Neuronal stem cell (in vitro differentiated cells): Measurements from ENCODE around the gene ZNF597.

ENCODE experiments used
- DNase-seq: peaks from one replicate; pipeline ENCODE4 v3.0.0-alpha.2; 2013; ENCODE audit warnings: low spot score
- H2AFZ ChIP-seq: one replicate; pipeline ENCODE4 v1.6.1; 2013; ENCODE audit warnings: mild to moderate bottlenecking, low read length, inconsistent platforms
- H2AK5ac ChIP-seq: 2 replicates; pipeline ENCODE4 v1.6.1; 2013; ENCODE audit warnings: low read depth, mild to moderate bottlenecking, inconsistent platforms, low read length, moderate library complexity, mixed read lengths
- H2BK120ac ChIP-seq: 2 replicates; pipeline ENCODE4 v1.6.1; 2013; ENCODE audit warnings: low read depth, mild to moderate bottlenecking, inconsistent platforms, low read length, moderate library complexity, mixed read lengths
- H2BK12ac ChIP-seq: one replicate; pipeline ENCODE4 v1.6.1; 2013; ENCODE audit warnings: low read length, inconsistent platforms
- H2BK15ac ChIP-seq: 2 replicates; pipeline ENCODE4 v1.6.1; 2013; ENCODE audit warnings: mild to moderate bottlenecking, low read length, inconsistent platforms, mixed read lengths
- H2BK5ac ChIP-seq: one replicate; pipeline ENCODE4 v1.6.1; 2013; ENCODE audit warnings: inconsistent platforms, mild to moderate bottlenecking, low read length, moderate library complexity
- H3K14ac ChIP-seq: one replicate; pipeline ENCODE4 v1.6.1; 2013; ENCODE audit warnings: low read length, inconsistent platforms
- H3K18ac ChIP-seq: 2 replicates; pipeline ENCODE4 v1.6.1; 2013; ENCODE audit warnings: low read length, inconsistent platforms
- H3K23ac ChIP-seq: 2 replicates; pipeline ENCODE4 v1.6.1; 2013; ENCODE audit warnings: low read depth, mild to moderate bottlenecking, mixed read lengths, low read length, inconsistent platforms; ENCODE audit not compliant: poor library complexity
- H3K27ac ChIP-seq: replicated peaks from 3 replicates; pipeline ENCODE4 v1.5.1; 2013; ENCODE audit warnings: low read length, inconsistent platforms
- H3K27me3 ChIP-seq, 3 experiments: 2 replicates each; pipeline ENCODE4 v1.6.1; 2013; ENCODE audit warnings: low read length in 3 of 3, mild to moderate bottlenecking in 2 of 3, inconsistent platforms in 1 of 3, low read depth in 1 of 3, mixed read lengths in 1 of 3, moderate library complexity in 1 of 3; ENCODE audit not compliant: control insufficient read depth in 3 of 3, insufficient read depth in 3 of 3
- H3K36me3 ChIP-seq, 2 donors: replicated peaks in 1 of 2; 2 replicates each; pipeline ENCODE4 v1.6.1; 2013; ENCODE audit warnings: low read length in 2 of 2; ENCODE audit not compliant: control insufficient read depth in 2 of 2, insufficient read depth in 2 of 2
- H3K4ac ChIP-seq: 2 replicates; pipeline ENCODE4 v1.6.1; 2013; ENCODE audit warnings: inconsistent platforms, mild to moderate bottlenecking, low read length, moderate library complexity
- H3K4me1 ChIP-seq, 2 donors: 1 replicate in 1 of 2; 2 replicates in 1 of 2; pipeline ENCODE4 v1.6.1; 2013; ENCODE audit warnings: low read length in 2 of 2, low read depth in 1 of 2; ENCODE audit not compliant: control insufficient read depth in 2 of 2, insufficient read depth in 1 of 2
- H3K4me2 ChIP-seq: one replicate; pipeline ENCODE4 v1.6.1; 2013; ENCODE audit warnings: mild to moderate bottlenecking, low read length, inconsistent platforms; ENCODE audit not compliant: insufficient read depth, poor library complexity, severe bottlenecking
- H3K4me3 ChIP-seq, 2 donors: 2 replicates each; pipeline ENCODE4 v1.5.1; 2013; ENCODE audit warnings: low read length in 2 of 2, mild to moderate bottlenecking in 2 of 2, inconsistent platforms in 1 of 2, moderate library complexity in 1 of 2
- H3K79me1 ChIP-seq: one replicate; pipeline ENCODE4 v1.6.1; 2013; ENCODE audit warnings: low read depth, mild to moderate bottlenecking, inconsistent platforms, low read length, moderate library complexity
- H3K9ac ChIP-seq: one replicate; pipeline ENCODE4 v1.6.1; 2013; ENCODE audit warnings: mild to moderate bottlenecking, low read depth, low read length, inconsistent platforms; ENCODE audit not compliant: poor library complexity
- H3K9me3 ChIP-seq, 2 donors: replicated peaks in 1 of 2; 2 replicates each; pipeline versions ENCODE3 to v1.6.1; 2013; ENCODE audit warnings: low read length in 2 of 2, mild to moderate bottlenecking in 2 of 2, inconsistent platforms in 1 of 2, low read depth in 1 of 2, mixed read lengths in 1 of 2, moderate library complexity in 1 of 2; ENCODE audit not compliant: control insufficient read depth in 2 of 2, insufficient read depth in 1 of 2
- H4K8ac ChIP-seq: one replicate; pipeline ENCODE4 v1.6.1; 2013; ENCODE audit warnings: low read depth, mild to moderate bottlenecking, inconsistent platforms, low read length, moderate library complexity
- H4K91ac ChIP-seq: one replicate; pipeline ENCODE4 v1.6.1; 2013; ENCODE audit warnings: low read length, low read depth, mild to moderate bottlenecking, inconsistent platforms; ENCODE audit not compliant: poor library complexity
- WGBS, 2 donors: extraction: QIAGEN DNeasy Blood & Tissue Kit; methylation state at CpG; one replicate each; pipeline ENCODE4 v1.1.7; 2013; ENCODE audit warnings: missing lambda C conversion rate in 2 of 2, mixed read lengths in 1 of 2; ENCODE audit not compliant: insufficient read length in 2 of 2, insufficient replicate concordance in 1 of 2; ENCODE audit errors: extremely low coverage in 2 of 2; 5-methylcytosine and 5-hydroxymethylcytosine counted together

The ZNF597 gene

GRCh38 chr16:3479654-3480216, 36.4 kb upstream of the ZNF597 start:
- Histone ChIP-seq H3K18ac (no peak overlapping the region), H3K4ac (no peak overlapping the region), H3K36me3 (peaks cover 31 to 64% of the 10 kb centered on the region in 2 donors), H3K79me1 (peaks cover 16% of the 10 kb centered on the region), H3K27me3 (no peaks in the 10 kb centered on the region), H2BK5ac (no peak overlapping the region), H3K4me1 (peaks cover 0 to 3% of the 10 kb centered on the region in 2 donors), H3K9me3 (no peaks in the 10 kb centered on the region), H2BK15ac (no peak overlapping the region), H3K27ac (no peak overlapping the region), H2AK5ac (no peak overlapping the region), H2BK120ac (no peak overlapping the region), H3K4me2 (no peak overlapping the region), H4K8ac (no peak overlapping the region), H3K9ac (no peak overlapping the region), H2AFZ (no peak overlapping the region), H4K91ac (no peak overlapping the region), H2BK12ac (no peak overlapping the region), H3K14ac (no peak overlapping the region), H3K4me3 (no peak overlapping the region), H3K23ac (peak overlapping the region; percentile 62)
- WGBS, 2 donors: no CpG with 5 or more reads among the region's 12 CpGs
- DNase-seq: no peak

GRCh38 chr16:3478242-3478925, 35.1 kb upstream of the ZNF597 start:
- Histone ChIP-seq H3K9me3 (no peaks in the 10 kb centered on the region), H4K91ac (no peak overlapping the region), H2AFZ (no peak overlapping the region), H3K4ac (no peak overlapping the region), H3K36me3 (peaks cover 22 to 50% of the 10 kb centered on the region in 2 donors), H3K27ac (no peak overlapping the region), H3K14ac (peak overlapping the region; percentile 71), H2BK15ac (no peak overlapping the region), H3K27me3 (no peaks in the 10 kb centered on the region), H2AK5ac (no peak overlapping the region), H2BK5ac (no peak overlapping the region), H4K8ac (no peak overlapping the region), H3K79me1 (peaks cover 17% of the 10 kb centered on the region), H3K4me3 (no peak overlapping the region), H3K4me1 (no peaks in the 10 kb centered on the region), H3K9ac (no peak overlapping the region), H3K18ac (no peak overlapping the region), H3K4me2 (no peak overlapping the region), H2BK12ac (no peak overlapping the region), H2BK120ac (no peak overlapping the region), H3K23ac (peak overlapping the region; percentile 80)
- no peak for DNase-seq
- WGBS, 2 donors: no CpG with 5 or more reads among the region's 11 CpGs

GRCh38 chr16:3476409-3476808, 33.1 kb upstream of the ZNF597 start:
- WGBS, 2 donors: no CpG with 5 or more reads among the region's 3 CpGs
- Histone ChIP-seq H2BK12ac (no peak overlapping the region), H2AK5ac (no peak overlapping the region), H2BK15ac (no peak overlapping the region), H3K27ac (no peak overlapping the region), H4K8ac (no peak overlapping the region), H4K91ac (no peak overlapping the region), H2BK120ac (no peak overlapping the region), H3K36me3 (peaks cover 9 to 36% of the 10 kb centered on the region in 2 donors), H3K23ac (peak overlapping the region; percentile 17), H2BK5ac (peak overlapping the region; percentile 24), H3K79me1 (peaks cover 24% of the 10 kb centered on the region), H3K18ac (no peak overlapping the region), H3K9me3 (peaks cover 0 to 2% of the 10 kb centered on the region in 2 donors), H3K4me3 (no peak overlapping the region), H3K4me2 (no peak overlapping the region), H3K4ac (no peak overlapping the region), H3K4me1 (no peaks in the 10 kb centered on the region), H3K27me3 (no peaks in the 10 kb centered on the region), H3K14ac (no peak overlapping the region), H3K9ac (no peak overlapping the region), H2AFZ (no peak overlapping the region)
- no peak for DNase-seq

- no peak overlapping the region for H2BK12ac ChIP-seq
Measured at GRCh38 chr16:3475604-3476375, 32.5 kb upstream of the ZNF597 start.

More at GRCh38 chr16:3475604-3476375, 32.5 kb upstream of the ZNF597 start:
- Histone ChIP-seq H3K18ac (no peak overlapping the region), H3K4me2 (no peak overlapping the region), H3K14ac (no peak overlapping the region), H4K8ac (no peak overlapping the region), H3K4ac (no peak overlapping the region), H2BK5ac (peak overlapping the region; percentile 24), H3K23ac (peak overlapping the region; percentile 17), H3K27me3 (no peaks in the 10 kb centered on the region), H3K4me1 (no peaks in the 10 kb centered on the region), H3K9me3 (peaks cover 0 to 2% of the 10 kb centered on the region in 2 donors), H2AFZ (no peak overlapping the region), H3K79me1 (peaks cover 24% of the 10 kb centered on the region), H2BK15ac (no peak overlapping the region), H3K9ac (no peak overlapping the region), H3K4me3 (no peak overlapping the region), H3K36me3 (peaks cover 9 to 30% of the 10 kb centered on the region in 2 donors), H2BK120ac (no peak overlapping the region), H3K27ac (no peak overlapping the region), H4K91ac (no peak overlapping the region), H2AK5ac (no peak overlapping the region)
- WGBS, 2 donors: no CpG with 5 or more reads among the region's 29 CpGs
- DNase-seq: no peak
